HEK293T (cell line): ENCODE data around the gene BMPR1B.

ENCODE experiments used
- CTCF ChIA-PET: fragments of 350-600 bp; formaldehyde crosslinking; extraction: SDS; loops from one replicate; lab custom pipeline; 2021; ENCODE audit warnings: antibody characterized with exemption, inconsistent platforms; lab: Yijun Ruan, JAX
- POLR2A ChIA-PET: fragments of 350-600 bp; formaldehyde crosslinking; extraction: SDS; loops from one replicate; lab custom pipeline; 2020; ENCODE audit warnings: antibody characterized with exemption, inconsistent platforms; lab: Yijun Ruan, JAX
- DNase-seq: peaks from one replicate; pipeline ENCODE4 v3.0.0; 2012; ENCODE audit warnings: mixed read lengths; ENCODE audit errors: extremely low spot score
- ARNT ChIP-seq: fragments of 450-650 bp; IDR thresholded peaks from 2 replicates; pipeline ENCODE4 v1.6.1; 2017; ENCODE audit warnings: mild to moderate bottlenecking
- BHLHE40 ChIP-seq: fragments of 450-650 bp; IDR thresholded peaks from 2 replicates; pipeline ENCODE4 v1.6.1; 2016; ENCODE audit warnings: mild to moderate bottlenecking, moderate library complexity, borderline replicate concordance
- CTBP1 ChIP-seq: fragments of 450-650 bp; IDR thresholded peaks from 2 replicates; pipeline ENCODE4 v1.6.1; 2016; ENCODE audit warnings: borderline replicate concordance
- ELF4 ChIP-seq: fragments of 450-650 bp; IDR thresholded peaks from 2 replicates; pipeline ENCODE4 v1.6.1; 2017; ENCODE audit warnings: antibody characterized with exemption
- FOXA1 ChIP-seq: fragments of 450-650 bp; IDR thresholded peaks from 2 replicates; pipeline ENCODE4 v1.6.1; 2016; ENCODE audit warnings: mild to moderate bottlenecking
- FOXK2 ChIP-seq: fragments of 450-650 bp; IDR thresholded peaks from 2 replicates; pipeline ENCODE4 v1.6.1; 2016; ENCODE audit warnings: mild to moderate bottlenecking
- FOXM1 ChIP-seq: fragments of 450-650 bp; IDR thresholded peaks from 2 replicates; pipeline ENCODE4 v1.6.1; 2017; ENCODE audit warnings: mild to moderate bottlenecking, borderline replicate concordance
- HDGF ChIP-seq: fragments of 450-650 bp; IDR thresholded peaks from 2 replicates; pipeline ENCODE4 v1.6.1; 2017; ENCODE audit warnings: antibody characterized with exemption, borderline replicate concordance
- L3MBTL2 ChIP-seq: fragments of 450-650 bp; conservative IDR thresholded peaks from 2 replicates; pipeline ENCODE4 v1.6.1; 2016; ENCODE audit warnings: mild to moderate bottlenecking
- LEF1 ChIP-seq: fragments of 450-650 bp; IDR thresholded peaks from 2 replicates; pipeline ENCODE4 v1.6.1; 2017; ENCODE audit warnings: mild to moderate bottlenecking, borderline replicate concordance
- NFRKB ChIP-seq: fragments of 450-650 bp; IDR thresholded peaks from 2 replicates; pipeline ENCODE4 v1.6.1; 2016; ENCODE audit warnings: mild to moderate bottlenecking, moderate library complexity
- PKNOX1 ChIP-seq: fragments of 450-650 bp; IDR thresholded peaks from 2 replicates; pipeline ENCODE4 v1.6.1; 2016
- SP1 ChIP-seq: fragments of 450-650 bp; IDR thresholded peaks from 2 replicates; pipeline ENCODE4 v1.6.1; 2017
- SUZ12 ChIP-seq: fragments of 450-650 bp; IDR thresholded peaks from 2 replicates; pipeline ENCODE4 v1.6.1; 2016; ENCODE audit warnings: mild to moderate bottlenecking
- TARDBP ChIP-seq: fragments of 450-650 bp; IDR thresholded peaks from 2 replicates; pipeline ENCODE4 v1.6.1; 2016
- ZNF384 ChIP-seq: fragments of 450-650 bp; IDR thresholded peaks from 2 replicates; pipeline ENCODE4 v1.6.1; 2016

Gene BMPR1B

GRCh38 chr4:95106408-95106928 is 348.7 kb downstream of the BMPR1B start:
- POLR2A ChIA-PET, result no interaction called here
- DNase-seq, result no peak
- TF ChIP-seq LEF1 (no peak), PKNOX1 (no peak), TARDBP (no peak)
- CTCF ChIA-PET, result interaction anchor here (0.7 kb wide), 2 partner anchors 42 to 485 kb away, joined by 3 read pairs; no protein-coding TSS in a partner anchor

- CTCF ChIA-PET, result no interaction called here
- no peak for DNase-seq
- TF ChIP-seq PKNOX1 (no peak), ZNF384 (no peak), SUZ12 (no peak), CTBP1 (no peak), ARNT (no peak), FOXK2 (no peak), FOXA1 (no peak), TARDBP (no peak), LEF1 (no peak), NFRKB (no peak), BHLHE40 (no peak), HDGF (no peak)
- POLR2A ChIA-PET, result no interaction called here
These were observed 349.2 kb downstream of the BMPR1B start for GRCh38 chr4:95107004-95107403.

GRCh38 chr4:95107635-95108034 is 349.9 kb downstream of the BMPR1B start:
- no peak for TF ChIP-seq NFRKB
- TF ChIP-seq CTBP1, result no peak
- TF ChIP-seq FOXK2, result no peak
- no peak for TF ChIP-seq ARNT
- TF ChIP-seq SUZ12, result no peak
- no peak for TF ChIP-seq ZNF384
- TF ChIP-seq FOXA1, result no peak
- no peak for TF ChIP-seq BHLHE40
- TF ChIP-seq HDGF, result no peak
- no peak for TF ChIP-seq ELF4
- no peak for TF ChIP-seq FOXM1
- TF ChIP-seq SP1, result no peak
- POLR2A ChIA-PET, result no interaction called here
- DNase-seq, result no peak
- CTCF ChIA-PET, result no interaction called here

GRCh38 chr4:95108883-95109421 is 351.2 kb downstream of the BMPR1B start:
- no peak for TF ChIP-seq BHLHE40
- no peak for TF ChIP-seq HDGF
- TF ChIP-seq ZNF384, result no peak
- TF ChIP-seq TARDBP, result no peak
- TF ChIP-seq PKNOX1, result peak; percentile 37; the same call in 1 of the 2 replicates
- TF ChIP-seq LEF1, result no peak
- ChIA-PET CTCF (no interaction called here), POLR2A (no interaction called here)
- DNase-seq, result no peak

- CTCF ChIA-PET, result no interaction called here
- POLR2A ChIA-PET, result no interaction called here
- TF ChIP-seq HDGF, result no peak
- TF ChIP-seq SUZ12, result no peak
- no peak for TF ChIP-seq SP1
- TF ChIP-seq FOXK2, result no peak
- no peak for TF ChIP-seq CTBP1
- no peak for TF ChIP-seq ELF4
- TF ChIP-seq L3MBTL2, result no peak
- no peak for TF ChIP-seq LEF1
- TF ChIP-seq FOXM1, result no peak
- no peak for TF ChIP-seq FOXA1
- TF ChIP-seq NFRKB, result no peak
- no peak for TF ChIP-seq ZNF384
- TF ChIP-seq BHLHE40, result no peak
- TF ChIP-seq ARNT, result no peak
- no peak for TF ChIP-seq TARDBP
- TF ChIP-seq PKNOX1, result no peak
- DNase-seq, result no peak
These were observed 356.8 kb downstream of the BMPR1B start for GRCh38 chr4:95114521-95114920.

GRCh38 chr4:95118497-95118896 is 360.7 kb downstream of the BMPR1B start:
- TF ChIP-seq L3MBTL2 (no peak), SUZ12 (no peak), CTBP1 (no peak), HDGF (no peak), BHLHE40 (no peak), SP1 (no peak), FOXM1 (no peak), FOXK2 (no peak), ELF4 (no peak), NFRKB (no peak), FOXA1 (no peak), TARDBP (no peak), PKNOX1 (no peak), LEF1 (no peak)
- ChIA-PET POLR2A (no interaction called here), CTCF (interaction anchor here (0.5 kb wide), 1 partner anchor 137 kb away, joined by 3 read pairs; no protein-coding TSS in a partner anchor)
- no peak for DNase-seq
